GM18520 (cell line): ENCODE measurements around the gene ANGEL2.
"Not testable (repeated sequence)": the region's sequence is repeated elsewhere in the genome, so short reads cannot be mapped to it uniquely, and the experiment has no call there.

Experiments used
- ATAC-seq: cut with Tn5 transposase; IDR thresholded peaks from one replicate; pipeline ENCODE4 v1.9.1; 2021; ENCODE audit not compliant: unreplicated experiment

Gene ANGEL2, protein sequence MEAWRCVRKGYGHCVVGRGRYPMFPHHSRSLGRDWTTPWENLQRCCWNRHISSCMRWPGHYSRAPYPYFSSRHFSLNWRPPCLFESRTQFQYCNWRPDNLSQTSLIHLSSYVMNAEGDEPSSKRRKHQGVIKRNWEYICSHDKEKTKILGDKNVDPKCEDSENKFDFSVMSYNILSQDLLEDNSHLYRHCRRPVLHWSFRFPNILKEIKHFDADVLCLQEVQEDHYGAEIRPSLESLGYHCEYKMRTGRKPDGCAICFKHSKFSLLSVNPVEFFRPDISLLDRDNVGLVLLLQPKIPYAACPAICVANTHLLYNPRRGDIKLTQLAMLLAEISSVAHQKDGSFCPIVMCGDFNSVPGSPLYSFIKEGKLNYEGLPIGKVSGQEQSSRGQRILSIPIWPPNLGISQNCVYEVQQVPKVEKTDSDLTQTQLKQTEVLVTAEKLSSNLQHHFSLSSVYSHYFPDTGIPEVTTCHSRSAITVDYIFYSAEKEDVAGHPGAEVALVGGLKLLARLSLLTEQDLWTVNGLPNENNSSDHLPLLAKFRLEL

DNA sequence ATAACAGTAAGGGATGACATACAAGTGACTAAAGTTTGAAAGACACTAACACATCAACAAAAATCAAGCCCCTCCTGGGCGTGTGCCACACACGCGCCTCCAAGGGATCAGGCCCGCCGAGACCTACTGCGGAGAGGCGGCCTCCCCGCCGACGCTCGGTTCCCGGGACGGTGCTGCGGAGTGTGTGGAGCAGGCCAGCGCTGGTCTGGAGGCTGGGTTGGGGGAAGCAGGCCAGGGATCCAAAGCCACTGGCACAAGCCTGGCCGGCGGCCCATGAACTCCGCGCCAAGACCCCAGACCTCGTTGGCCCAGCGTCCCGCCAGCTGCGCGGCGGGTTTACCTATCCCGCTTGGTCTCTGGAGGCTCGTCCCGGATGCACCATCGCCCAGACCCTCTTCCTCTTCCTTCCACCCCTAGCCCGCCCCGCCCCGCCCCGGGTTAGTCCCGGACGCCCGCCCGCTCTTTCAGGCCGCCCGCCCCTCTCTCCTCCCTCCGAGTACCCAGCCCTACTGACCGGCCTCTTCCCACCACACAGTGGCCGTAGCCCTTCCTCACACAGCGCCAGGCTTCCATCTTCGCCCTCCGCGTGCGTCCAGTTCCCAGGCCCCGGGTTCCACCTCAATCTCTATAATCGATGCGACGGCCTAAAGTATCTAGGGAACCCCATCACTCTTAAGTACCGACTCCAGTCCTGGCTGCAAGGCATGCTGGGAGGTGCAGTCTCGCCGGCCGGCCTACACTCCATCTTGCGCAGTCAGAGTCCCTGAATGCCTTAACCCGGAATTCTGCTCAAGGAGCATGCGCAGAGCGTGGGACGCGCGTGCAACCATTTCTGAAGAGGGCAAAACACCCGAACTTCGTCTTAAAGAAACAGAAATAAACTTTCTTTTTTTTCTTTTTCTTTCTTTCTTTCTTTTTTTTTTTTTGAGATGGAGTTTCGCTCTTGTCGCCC is at the start of gene ANGEL2:
ANGEL2 (minus strand) TSS at position 769 of the 952 bp plus-strand sequence; CDS start at position 573, 196 bp downstream.
- peak; percentile 88 for ATAC-seq

DNA sequence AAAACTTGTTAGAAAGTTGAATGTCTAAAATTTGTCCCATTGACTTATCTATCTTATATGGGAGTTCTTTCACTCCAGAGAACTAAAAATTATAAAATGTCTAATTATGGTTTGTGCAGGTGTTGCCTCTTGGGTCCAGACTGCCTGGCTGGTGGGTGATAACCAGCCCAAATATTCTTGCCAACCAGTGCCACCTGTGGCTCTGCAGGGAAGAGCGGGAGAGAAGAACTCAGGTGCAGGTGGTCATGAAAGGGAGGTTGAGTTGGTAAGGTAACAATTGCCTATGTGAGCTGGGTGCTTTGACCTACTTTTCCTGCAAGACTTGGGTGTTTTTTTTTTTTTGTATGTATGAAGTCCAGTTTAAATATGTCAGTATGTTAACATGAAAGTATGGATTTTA is 45.6 kb upstream of the ANGEL2 start:
- ATAC-seq = no peak

- ATAC-seq = no peak
These were observed 45.2 kb upstream of the ANGEL2 start for GRCh38 chr1:213060836-213061235.

- ATAC-seq = no peak
These were observed 41.8 kb upstream of the ANGEL2 start for GRCh38 chr1:213057264-213058059.

DNA sequence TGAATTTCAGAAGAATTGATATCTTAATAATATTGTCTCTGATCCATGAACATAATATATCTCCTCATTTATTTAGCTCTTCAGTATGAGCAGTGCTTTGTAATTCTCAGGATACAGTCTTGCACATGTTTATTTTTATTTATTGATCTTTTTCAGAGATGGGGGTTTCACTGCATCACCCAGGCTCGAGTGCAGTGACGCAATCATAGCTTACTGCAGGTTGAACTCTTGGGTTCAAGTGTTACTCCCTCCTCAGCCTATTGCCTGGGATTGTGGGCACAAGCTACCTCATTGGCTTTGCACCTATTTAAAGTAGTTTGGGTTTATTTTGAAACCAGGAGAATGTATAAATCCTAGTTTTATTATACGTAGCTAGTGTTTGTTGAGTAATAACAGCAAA is 40.1 kb upstream of the ANGEL2 start:
- ATAC-seq = no peak

GRCh38 chr1:213054733-213055591 is 39.3 kb upstream of the ANGEL2 start:
- ATAC-seq = no peak

- no peak for ATAC-seq
These were observed 38.5 kb upstream of the ANGEL2 start for GRCh38 chr1:213054142-213054541.

DNA sequence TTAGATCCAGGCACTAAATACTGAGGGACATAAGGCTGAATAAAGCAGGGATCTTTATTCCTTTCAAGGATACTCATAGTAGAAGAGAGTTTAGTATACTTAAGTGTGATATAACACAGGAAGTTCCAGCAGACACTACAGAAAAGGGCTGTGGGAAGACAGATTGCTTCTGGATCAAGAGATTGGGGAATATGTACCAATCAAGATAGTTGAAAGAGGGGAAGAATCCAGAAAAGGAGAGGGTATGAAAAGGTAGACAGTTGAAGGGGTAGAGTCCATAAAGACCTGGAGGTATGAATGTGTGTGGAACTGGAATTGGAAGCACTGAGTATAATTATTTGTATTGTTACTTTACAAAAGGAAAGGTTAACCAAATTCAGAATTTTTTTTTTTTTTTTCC is 37.8 kb upstream of the ANGEL2 start:
- no peak for ATAC-seq

- no peak for ATAC-seq
These were observed 36.2 kb upstream of the ANGEL2 start for GRCh38 chr1:213051881-213052202.

DNA sequence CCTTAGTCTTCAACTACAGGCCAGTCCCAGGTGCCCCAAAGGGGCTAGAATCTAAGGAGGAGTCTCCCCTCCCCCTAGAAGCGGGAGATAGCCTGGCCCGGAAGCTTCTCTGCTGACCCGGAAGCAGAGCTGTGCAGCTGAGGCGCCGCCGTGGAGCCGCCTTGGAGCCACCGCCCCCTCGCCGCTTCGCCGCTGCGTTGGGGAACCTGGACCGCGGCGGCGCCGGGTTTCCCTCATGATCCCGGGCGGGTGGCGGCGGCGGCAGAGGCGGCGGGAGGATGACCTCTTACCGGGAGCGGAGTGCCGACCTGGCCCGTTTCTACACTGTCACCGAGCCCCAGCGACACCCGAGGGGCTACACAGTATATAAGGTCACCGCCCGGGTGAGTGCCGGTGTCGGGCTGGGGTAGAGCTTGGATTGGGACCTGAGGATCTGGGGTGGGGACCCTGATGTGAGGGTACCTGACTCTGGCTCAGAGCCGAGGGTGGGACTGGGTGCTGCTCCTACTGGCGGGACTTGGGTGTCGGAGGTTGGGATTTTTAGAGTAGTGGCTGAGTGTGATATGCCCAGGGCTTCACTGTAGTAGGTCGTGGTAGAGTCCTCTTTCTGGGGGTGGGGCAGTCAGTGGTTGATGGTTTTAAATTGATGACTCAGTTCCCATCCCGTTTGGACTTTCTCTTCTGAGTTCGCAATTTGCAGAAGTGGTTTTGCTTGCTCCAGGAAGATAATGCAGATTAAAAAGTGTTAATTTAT is 35.6 kb upstream of the ANGEL2 start, which contains the start of gene RPS6KC1:
RPS6KC1 (plus strand) TSS at position 115 of the 754 bp plus-strand sequence; CDS start at position 279, 164 bp downstream.
- ATAC-seq = peak; percentile 97

DNA sequence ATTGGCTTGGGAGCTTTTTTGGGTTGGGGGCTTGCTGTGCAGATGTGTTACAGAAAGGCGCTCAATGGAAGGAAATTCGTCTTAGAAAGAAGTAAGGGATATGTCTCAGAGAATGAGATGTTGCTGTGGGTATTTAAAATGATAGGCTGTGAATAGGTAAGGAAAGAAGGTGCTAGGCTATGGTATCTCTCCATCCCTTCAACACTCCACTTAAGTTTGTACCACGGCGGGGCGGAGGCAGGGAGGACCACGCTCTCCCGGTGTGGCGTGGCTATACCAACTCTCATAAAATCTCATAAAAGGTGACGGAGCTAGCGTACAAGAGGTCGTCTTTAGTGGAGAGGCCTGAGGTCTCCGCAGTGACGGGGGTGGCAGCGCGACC is 35.1 kb upstream of the ANGEL2 start:
- peak; percentile 14 for ATAC-seq

DNA sequence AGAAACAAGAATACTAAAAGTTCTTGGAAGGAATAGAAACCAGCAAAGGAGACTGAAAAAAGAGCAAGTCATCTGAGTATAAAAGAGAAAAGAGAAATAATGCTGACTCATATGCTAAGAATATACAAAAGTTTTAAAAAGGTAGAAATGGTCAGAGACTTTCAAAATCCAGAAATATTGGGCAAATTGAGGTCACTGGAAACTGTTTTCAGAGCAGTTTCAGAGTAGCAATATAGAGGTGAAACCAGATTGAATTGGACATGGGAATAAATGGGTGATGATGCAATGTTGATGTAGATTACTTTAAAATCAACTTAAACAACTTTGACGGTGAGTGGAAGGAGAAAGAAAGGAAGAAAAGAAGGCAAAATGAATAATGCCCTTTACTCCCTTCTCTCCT is 33.6 kb upstream of the ANGEL2 start:
- ATAC-seq = no peak

- not testable (repeated sequence) for ATAC-seq
These were observed 29.9 kb upstream of the ANGEL2 start for GRCh38 chr1:213045321-213046226.

- no peak for ATAC-seq
These were observed 25.8 kb upstream of the ANGEL2 start for GRCh38 chr1:213041443-213041842.

- no peak for ATAC-seq
These were observed 19.9 kb upstream of the ANGEL2 start for GRCh38 chr1:213035573-213035972.

DNA sequence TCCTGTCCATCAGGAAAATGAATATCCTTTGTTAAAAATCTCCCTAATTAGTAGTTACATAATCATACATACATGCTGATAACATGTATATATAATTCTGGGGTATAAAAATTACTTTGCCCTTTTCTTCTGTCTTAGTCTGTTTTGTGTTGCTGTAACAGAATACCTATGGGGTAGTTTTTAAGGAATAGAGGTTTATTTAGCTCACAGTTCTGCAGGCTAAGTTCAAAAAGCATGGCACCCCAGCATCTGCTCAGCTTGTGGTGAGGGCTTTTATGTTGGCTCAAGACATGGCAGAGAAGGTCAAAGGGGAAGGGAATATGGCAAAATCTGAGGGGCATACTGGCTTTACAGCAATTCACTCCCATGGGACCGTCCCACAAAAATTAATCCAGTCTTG is 19.0 kb upstream of the ANGEL2 start:
- ATAC-seq = no peak

DNA sequence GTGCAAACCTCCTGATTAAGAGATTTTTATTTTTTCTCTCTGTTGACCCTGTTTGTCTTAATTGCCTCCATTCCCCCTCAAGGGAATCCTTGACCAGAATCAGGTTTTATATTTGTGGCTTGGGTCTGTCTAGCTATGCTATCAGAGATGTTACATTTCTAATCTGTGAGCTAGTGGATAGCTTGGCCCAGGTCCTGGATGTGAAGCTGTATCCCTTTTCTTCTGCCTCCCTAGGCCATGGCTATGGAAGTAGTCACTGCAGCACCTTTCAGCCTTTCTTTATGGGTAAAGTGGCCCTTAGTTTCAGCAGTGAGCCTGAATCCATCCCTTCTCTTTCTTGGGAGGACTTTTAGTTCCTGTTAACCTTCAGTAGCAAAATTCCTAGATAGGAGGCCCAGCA is 17.0 kb upstream of the ANGEL2 start:
- ATAC-seq = no peak

DNA sequence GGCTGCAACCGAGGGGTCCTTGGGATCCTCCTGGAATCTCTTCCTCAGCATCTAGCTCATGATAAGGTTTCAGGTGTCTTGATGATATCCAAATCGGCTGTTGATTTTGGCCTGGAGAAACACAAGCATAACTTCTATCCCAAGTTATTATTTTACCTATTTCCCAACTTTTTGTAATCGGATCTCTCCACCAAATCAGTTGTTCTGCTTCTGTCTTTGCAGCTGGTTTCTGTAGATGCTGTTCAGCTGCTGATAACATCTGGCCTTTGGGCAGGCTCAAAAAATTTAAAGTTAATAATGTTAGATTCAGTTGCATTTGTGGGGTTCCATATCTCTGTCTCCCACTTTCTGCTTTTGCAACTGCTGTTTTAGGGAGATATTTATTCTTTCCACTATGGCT is 11.4 kb upstream of the ANGEL2 start:
- ATAC-seq = not testable (repeated sequence)
